ENCODE data around the gene FOLR1.

GRCh38 chr11:72235351-72236057 is 43.6 kb downstream of the FOLR1 start:
- TF ChIP-seq EP300 (IDR thresholded peaks at IDR 0.05; ENCODE audit: borderline replicate concordance): no peak
- no peak for TF ChIP-seq REST (IDR thresholded peaks at IDR 0.05; ENCODE audit: low read depth)
- TF ChIP-seq RAD21 (IDR thresholded peaks at IDR 0.05; ENCODE audit: low read depth): no peak
- TF ChIP-seq NFIC (IDR thresholded peaks at IDR 0.05): no peak
- TF ChIP-seq MAX (IDR thresholded peaks at IDR 0.05): no peak
- no peak for TF ChIP-seq TEAD4 (IDR thresholded peaks at IDR 0.05)
- TF ChIP-seq CEBPB (IDR thresholded peaks at IDR 0.05): no peak
- TF ChIP-seq ZBTB7A (IDR thresholded peaks at IDR 0.05; ENCODE audit: low read depth): no peak
- no peak for TF ChIP-seq YY1 (IDR thresholded peaks at IDR 0.05; ENCODE audit: low read depth)
- no peak for TF ChIP-seq USF1 (IDR thresholded peaks at IDR 0.05)
- TF ChIP-seq TAF1 (IDR thresholded peaks at IDR 0.05; ENCODE audit: low read depth): no peak
